G401 (cell line): ENCODE measurements around the gene DAB2IP. TPM values are rescaled to one million over a fixed set of nuclear protein-coding genes. Genes with fewer than 3 reads are reported as not detected.
"Not testable (repeated sequence)": the region's sequence is repeated elsewhere in the genome, so short reads cannot be mapped to it uniquely, and the experiment has no call there.

Experiments used
- DNase-seq: peaks from one replicate; pipeline ENCODE4 v3.0.0-alpha.2; 2015; ENCODE audit warnings: low spot score
- in situ Hi-C: cut with HindIII; loops from 2 replicates; pipeline ENCODE4 v1.10.0; 2016; ENCODE audit warnings: low sequenced_read_pairs, mixed read lengths
- total RNA-seq: library from RNA; depleted of rRNA; stranded (reverse); fragments of >200 nt; shearing (Covaris generic); gene quantifications from 2 replicates; pipeline ENCODE4 v1.2.3, GENCODE V29; 2014

DAB2IP gene
- total RNA-seq, 1 experiment from 2014 or later: 44.9 TPM

DNA sequence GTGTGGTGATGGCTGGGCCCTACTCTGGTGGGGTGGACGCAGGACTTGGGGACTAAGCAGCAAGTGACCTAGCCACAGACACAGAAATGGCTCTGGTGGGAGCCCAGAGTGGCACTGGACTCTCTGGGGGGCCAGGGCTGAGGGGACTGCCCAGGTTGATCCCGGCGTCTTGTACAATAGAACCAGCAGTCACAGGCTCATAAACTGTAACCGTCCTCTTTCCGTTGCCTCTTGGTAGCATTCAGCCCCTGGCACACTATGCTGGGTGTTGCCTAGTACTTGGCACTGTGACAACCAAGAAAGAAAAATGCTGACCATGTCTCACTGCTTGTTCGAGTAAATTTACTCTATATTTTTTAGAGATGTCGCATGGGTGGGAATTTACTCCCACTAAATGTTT, 80.5 kb downstream of the DAB2IP start:
- DNase-seq: no peak
- in situ Hi-C loops: no loop called here

DNA sequence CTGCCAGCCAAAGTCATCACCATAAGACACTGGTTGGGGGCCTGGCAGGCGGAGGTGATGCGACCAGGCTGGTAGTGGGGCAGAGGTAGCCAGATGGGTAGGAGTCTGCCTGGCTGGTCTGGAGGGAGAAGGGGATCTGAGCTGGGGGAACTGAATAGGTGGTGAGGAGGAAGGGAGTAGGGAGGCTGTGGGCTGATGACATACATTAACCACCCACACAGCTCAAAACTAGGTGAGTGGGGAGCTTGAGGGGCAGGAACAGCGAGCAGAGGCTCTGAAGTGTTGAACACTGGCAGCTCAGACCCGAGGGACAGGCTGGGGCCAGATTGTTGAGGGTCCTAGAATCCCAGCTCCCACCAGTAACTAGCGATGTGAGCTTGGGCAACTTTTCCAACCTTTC, 81.0 kb downstream of the DAB2IP start:
- in situ Hi-C loops: no loop called here
- no peak for DNase-seq

DNA sequence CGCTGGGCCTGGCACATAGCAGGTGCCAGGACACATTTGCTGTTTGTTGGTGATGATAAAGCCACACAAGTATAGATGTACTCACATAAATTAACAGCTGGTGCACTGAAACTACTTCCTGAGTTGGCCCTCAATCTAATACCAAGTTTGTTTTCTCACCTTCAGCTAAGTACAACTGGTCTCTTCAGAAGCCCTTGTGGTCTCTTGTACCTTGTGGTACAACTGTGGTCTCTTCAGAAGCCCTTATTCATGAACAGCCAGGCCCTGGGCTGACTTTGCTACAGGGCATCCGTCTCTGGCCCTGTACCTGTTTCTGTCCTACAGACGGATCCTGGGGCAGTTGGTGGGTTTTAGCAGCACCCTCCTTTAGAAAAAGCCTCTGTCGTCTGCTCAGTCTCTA, 81.5 kb downstream of the DAB2IP start:
- DNase-seq: no peak
- in situ Hi-C loops: no loop called here

DNA sequence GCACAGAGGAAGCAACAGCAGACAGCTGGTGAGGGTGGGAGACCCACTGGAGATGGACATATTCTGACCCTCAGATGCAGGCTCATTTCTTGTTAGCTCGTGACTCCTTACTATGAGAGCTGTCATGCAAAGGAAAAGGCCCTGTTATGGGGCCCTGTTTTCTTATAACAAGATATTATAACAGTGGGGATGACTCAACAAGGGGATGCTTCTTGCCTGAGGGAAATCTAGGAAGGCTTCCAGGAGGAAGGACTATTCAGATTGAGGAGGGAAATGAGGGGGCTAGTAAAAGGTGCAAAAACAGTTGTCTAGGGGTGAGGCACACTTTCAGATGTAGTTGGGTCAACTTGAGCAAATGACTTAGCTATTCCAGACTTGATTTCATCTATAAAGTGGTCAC, 83.0 kb downstream of the DAB2IP start:
- in situ Hi-C loops: no loop called here
- DNase-seq: no peak

GRCh38 chr9:121735065-121735792, 83.8 kb downstream of the DAB2IP start:
- in situ Hi-C loops: no loop called here
- DNase-seq: peak; percentile 59

DNA sequence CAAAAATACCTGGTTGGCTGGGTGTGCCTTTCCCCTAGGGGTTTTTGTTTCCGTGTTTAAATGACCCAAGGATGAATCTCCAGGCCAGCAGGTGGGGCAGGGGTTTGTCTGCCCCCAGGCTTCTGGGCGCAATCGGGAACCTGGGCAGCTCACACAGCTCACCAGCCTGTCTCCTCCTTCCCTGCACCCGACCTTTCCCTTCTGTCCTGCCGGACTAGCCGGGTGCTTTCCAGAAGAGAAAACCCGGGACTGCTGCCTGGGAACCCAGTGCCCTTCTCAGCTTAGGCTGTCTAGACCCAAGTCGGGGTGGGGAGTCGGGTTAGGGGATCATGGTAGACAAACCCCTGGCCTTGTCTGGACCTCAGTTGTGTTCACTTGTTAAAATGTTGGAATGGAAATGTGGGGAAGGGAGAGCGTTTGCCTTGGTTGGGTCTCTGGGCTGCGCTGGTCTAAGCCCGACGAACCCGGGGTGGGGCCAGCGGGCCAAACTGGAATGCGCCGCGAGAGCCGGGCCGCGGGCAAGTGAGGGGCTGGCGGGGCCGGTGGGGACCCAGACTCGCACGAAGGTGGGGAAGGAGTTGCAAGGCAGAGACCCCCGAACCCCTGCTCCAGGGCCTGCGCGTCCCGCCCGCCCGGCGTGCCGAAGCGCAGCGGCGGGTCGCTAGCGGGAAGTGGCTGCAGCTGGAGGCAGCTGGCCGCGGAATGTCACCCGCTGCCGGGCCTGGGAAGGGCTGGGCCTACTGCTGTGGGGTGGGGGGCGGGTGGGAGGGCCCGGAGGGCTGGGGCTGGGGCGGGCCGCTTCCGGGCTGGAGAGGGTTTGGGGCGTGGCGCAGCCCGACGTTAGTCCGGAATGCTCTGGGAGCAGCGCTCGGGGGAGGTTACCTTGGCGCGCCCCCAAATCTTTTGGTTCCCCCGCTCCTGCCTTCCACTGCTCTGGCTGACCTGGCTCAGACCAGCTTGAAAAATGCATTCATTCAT, 84.6 kb downstream of the DAB2IP start:
- in situ Hi-C loops: no loop called here
- DNase-seq: no peak

DNA sequence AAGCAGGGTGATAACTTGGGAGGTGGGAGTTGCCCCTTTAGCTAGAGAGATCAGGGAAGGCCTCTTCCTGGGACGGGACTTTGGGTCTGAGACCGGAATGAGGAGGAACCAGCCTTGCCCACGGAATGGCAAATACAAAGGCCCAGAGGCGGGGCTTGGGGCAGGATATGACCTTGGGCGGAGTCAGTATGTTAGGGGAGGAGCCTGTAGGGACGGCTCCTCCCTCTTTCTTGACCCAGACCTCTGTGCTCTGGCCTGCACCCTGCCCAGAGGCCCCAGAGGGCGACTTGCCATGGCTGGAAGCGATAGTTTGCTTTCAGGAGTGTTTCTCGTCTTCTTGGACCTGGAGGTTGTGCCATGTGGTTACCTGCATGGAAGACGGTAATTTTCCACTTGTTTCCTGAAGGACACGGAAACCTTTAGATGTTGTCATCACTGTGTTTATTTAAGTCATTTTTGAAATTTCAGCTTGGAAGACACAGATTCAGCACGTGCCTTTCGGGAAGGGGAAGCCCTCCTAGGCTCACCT, 85.6 kb downstream of the DAB2IP start:
- in situ Hi-C loops: no loop called here
- DNase-seq: no peak

GRCh38 chr9:121737481-121737931, 86.1 kb downstream of the DAB2IP start:
- DNase-seq: no peak
- in situ Hi-C loops: no loop called here

- no peak for DNase-seq
- in situ Hi-C loops: no loop called here
Measured at GRCh38 chr9:121738411-121738810, 87.0 kb downstream of the DAB2IP start.

DNA sequence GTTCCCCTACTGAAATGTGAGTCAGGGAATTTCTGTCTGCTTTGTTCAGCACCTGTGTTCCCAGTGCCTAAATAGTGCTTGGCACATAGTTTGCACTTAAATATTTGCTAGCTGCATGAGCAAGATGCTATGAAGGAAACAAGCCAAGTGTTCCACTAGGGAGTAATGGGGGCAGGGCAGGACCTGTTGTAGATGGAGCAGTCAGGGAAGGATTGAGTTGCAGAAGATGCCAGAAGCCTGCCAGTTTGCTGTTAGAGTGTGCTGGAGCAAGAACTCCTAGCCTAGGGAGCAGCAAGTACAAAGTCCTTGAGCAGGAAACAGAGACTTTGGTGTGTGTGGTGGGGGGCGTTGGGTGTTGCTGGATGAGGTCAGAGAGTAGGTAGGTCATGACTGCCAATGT, 87.5 kb downstream of the DAB2IP start:
- in situ Hi-C loops: no loop called here
- peak; percentile 72 for DNase-seq

- in situ Hi-C loops: no loop called here
- DNase-seq: no peak
Measured at GRCh38 chr9:121739971-121740370, 88.5 kb downstream of the DAB2IP start.

DNA sequence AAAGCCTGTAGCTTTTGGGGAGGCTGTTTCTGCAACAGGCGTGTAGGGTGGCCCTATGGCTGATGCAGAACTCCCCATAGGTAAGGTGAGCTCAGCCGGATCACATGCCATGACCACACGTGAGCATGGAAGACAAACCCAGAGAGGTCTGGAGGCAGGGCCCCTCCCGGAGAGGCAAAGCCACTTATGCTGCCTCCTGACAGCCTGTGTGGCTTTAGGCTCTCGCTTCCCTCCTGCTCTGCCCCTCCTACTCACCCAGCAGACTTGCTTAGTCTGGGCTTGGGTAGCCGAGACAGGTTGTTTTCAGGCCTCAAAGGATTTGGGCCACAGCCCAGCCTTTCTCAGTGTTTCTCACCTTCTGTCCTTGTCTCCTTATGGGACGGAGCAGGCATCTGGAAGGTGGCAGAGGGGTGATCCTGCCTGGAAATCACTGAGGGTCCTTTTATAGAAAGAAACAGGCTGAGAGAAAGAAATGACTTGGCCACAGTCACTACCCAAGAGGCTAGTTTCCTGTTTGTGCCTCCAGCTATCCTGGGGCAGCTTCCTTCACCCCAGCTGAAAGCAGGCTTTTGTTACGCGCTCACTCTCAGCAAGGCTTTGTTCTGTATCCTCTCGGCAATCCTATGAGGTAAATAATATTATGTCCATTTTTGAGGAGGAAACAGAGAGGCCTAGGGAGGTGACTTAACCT, 89.9 kb downstream of the DAB2IP start:
- in situ Hi-C loops: no loop called here

GRCh38 chr9:121741919-121742283, 90.5 kb downstream of the DAB2IP start:
- in situ Hi-C loops, DNase-seq: not testable (repeated sequence)

More for the DNA sequence above, 89.9 kb downstream of the DAB2IP start:
- peak; percentile 82 for DNase-seq

DNA sequence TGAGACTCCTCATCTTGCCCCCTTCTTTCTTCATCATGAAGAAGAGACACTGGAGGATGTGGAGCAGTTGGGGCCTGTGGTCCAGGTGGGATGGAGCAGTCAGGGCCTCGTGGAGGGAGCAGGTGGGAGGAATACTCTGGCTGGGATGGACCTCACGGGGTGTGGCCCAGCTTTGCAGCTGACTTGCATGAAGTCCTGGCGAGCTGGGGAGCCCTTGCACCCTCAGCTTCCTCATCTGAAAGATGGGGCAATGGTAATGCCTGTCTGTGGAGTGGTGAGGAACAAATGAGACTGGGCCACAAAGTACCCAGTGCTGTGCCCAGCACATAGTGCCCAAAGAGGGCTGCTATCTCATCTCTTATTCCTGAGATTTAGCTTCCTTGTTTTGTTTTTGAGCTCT, 91.5 kb downstream of the DAB2IP start:
- in situ Hi-C loops: no loop called here

GRCh38 chr9:121743441-121744001, 92.1 kb downstream of the DAB2IP start:
- DNase-seq: peak; percentile 93
- in situ Hi-C loops: no loop called here

More for the DNA sequence above, 91.5 kb downstream of the DAB2IP start:
- DNase-seq: no peak

DNA sequence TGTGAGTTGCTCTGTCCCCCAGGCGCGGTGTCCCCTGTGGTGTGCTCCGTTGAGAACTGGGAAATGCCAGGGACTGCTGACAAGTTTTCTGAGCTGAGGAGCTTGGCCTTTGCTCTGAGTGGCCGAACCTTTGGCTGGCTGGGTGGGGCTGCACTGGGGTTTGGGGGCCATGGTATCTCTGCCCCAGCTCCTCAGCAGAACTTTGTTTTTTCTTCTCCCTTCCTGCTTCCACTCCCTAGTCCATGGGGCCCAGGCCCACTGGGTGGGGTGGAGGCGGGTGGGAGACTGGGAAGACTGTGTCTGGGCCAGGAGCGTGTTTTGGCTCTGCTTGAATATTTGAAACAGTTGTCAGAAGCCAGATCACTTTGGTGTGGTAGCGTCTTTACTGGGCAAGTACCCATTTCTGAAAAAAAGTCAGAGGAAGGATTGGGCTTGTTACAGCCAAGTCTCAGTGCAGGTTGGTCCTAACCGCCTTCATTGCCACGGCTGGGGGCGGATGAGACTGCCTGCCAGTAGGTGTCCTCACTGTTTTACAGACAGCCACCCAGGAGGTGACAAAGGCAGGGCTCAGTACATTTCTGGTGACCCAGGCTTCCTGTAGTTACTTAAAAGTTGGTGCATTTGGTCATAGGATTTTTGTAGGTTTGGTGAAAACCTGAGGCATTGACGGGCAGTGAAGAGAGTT, 92.7 kb downstream of the DAB2IP start:
- in situ Hi-C loops: no loop called here
- DNase-seq: peak; percentile 68

DNA sequence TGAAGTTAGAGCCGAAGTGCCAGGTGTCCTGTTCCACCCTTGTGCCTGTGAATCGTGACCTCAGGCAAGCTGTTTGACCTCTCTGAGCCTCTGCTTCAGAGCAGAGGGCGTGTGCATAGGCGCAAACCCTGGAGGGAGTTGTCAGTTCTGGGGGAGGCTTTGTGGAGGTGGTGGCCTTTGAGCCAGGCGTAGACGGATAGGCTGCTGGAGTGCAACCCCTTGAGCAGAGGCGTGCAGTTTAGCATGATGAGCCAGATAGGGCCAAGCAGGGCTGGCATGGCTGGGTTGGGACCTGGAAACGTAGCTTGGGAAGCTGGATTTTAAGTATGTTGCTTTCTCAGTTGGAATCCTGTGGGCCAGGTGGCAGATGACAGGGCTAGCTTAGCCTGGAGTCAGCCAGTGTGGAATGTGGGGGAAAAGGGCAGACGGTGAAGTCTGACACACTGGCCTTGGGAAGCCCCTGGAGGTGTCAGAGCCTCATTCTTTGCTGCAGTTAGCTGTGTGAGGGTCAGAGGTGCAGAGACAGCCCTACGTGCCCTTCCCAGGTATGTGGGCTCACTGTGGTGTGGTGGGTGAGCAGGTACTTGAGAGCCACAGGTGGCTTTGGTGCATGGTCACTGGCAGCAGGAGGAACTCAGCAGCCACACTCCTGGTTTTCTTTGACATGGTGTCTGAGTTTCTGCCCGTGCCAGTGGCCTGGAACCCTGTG, 93.4 kb downstream of the DAB2IP start:
- no peak for DNase-seq
- in situ Hi-C loops: no loop called here

- DNase-seq: no peak
- in situ Hi-C loops: no loop called here
Measured at GRCh38 chr9:121745396-121745695, 93.9 kb downstream of the DAB2IP start.
